HG03159 (cell line): ENCODE results near the gene ZNF117.
"Not testable (repeated sequence)": the region's sequence is repeated elsewhere in the genome, so short reads cannot be mapped to it uniquely, and the experiment has no call there.

Experiments
- ATAC-seq: cut with Tn5 transposase; IDR thresholded peaks from one replicate; pipeline ENCODE4 v1.9.1; 2021; ENCODE audit warnings: mild to moderate bottlenecking, moderate library complexity; ENCODE audit not compliant: unreplicated experiment

The ZNF117 gene

GRCh38 chr7:64928252-64929187, 62.3 kb downstream of the ZNF117 start:
- not testable (repeated sequence) for ATAC-seq
